SK-N-SH (cell line): ENCODE measurements around the gene PYGO2. TPM values are rescaled to one million over a fixed set of nuclear protein-coding genes. Genes with fewer than 3 reads are reported as not detected.
A peak's percentile ranks its signal among the peaks of the same experiment; 100 is the strongest.

Experiments
- CTCF ChIA-PET: fragments of 300-600, 350-600 bp; formaldehyde crosslinking; extraction: SDS; loops from one replicate; lab custom pipeline; 2021; lab: Yijun Ruan, JAX
- POLR2A ChIA-PET: fragments of 350-600 bp; sonication (Branson Sonifier 250); formaldehyde crosslinking; extraction: SDS; loops from one replicate; lab custom pipeline; 2020; ENCODE audit warnings: antibody characterized with exemption, inconsistent platforms; lab: Yijun Ruan, JAX
- DNase-seq: peaks from one replicate; pipeline ENCODE4 v3.0.0; 2012
- H2AFZ ChIP-seq: fragments of 200-600 bp; sonication (generic); 2 replicates; pipeline ENCODE4 v1.8.1; 2016; ENCODE audit warnings: antibody characterized with exemption, mild to moderate bottlenecking, low read depth
- H3F3A ChIP-seq: fragments of 200-600 bp; sonication (generic); replicated peaks from 2 replicates; pipeline ENCODE3; 2016; ENCODE audit warnings: antibody characterized with exemption, mild to moderate bottlenecking; ENCODE audit not compliant: insufficient read depth
- H3K27ac ChIP-seq, 2 experiments: fragments of 200-500 bp in 1 of 2; fragments of 200-600 bp in 1 of 2; sonication (Bioruptor generic) in 1 of 2; sonication (generic), shearing (Covaris generic) in 1 of 2; 2 replicates each; pipeline versions ENCODE4 v1.5.1 to v1.6.1; 2014 to 2016; ENCODE audit warnings: low read depth in 2 of 2, inconsistent platforms in 1 of 2, low read length in 1 of 2, mild to moderate bottlenecking in 1 of 2, mixed read lengths in 1 of 2
- H3K27me3 ChIP-seq: fragments of 200-600 bp; sonication (generic), shearing (Covaris generic); 2 replicates; pipeline ENCODE4 v1.6.1; 2016; ENCODE audit warnings: mixed run types; ENCODE audit not compliant: insufficient read depth
- H3K36me3 ChIP-seq, 2 experiments: fragments of 200-500 bp in 1 of 2; fragments of 200-600 bp in 1 of 2; sonication (Bioruptor generic) in 1 of 2; sonication (generic) in 1 of 2; replicated peaks in 1 of 2; 2 replicates each; pipeline versions ENCODE3 to v1.5.1; 2014 to 2016; ENCODE audit warnings: low read length in 1 of 2, mild to moderate bottlenecking in 1 of 2; ENCODE audit not compliant: insufficient read depth in 2 of 2, control insufficient read depth in 1 of 2
- H3K4me1 ChIP-seq, 2 experiments: fragments of 200-500 bp in 1 of 2; fragments of 200-600 bp in 1 of 2; sonication (Bioruptor generic) in 1 of 2; sonication (generic), shearing (Covaris generic) in 1 of 2; 2 replicates each; pipeline versions ENCODE4 v1.5.1 to v1.6.1; 2014 to 2016; ENCODE audit warnings: low read depth in 1 of 2, low read length in 1 of 2, mixed run types in 1 of 2; ENCODE audit not compliant: insufficient read depth in 2 of 2, control insufficient read depth in 1 of 2
- H3K4me2 ChIP-seq: fragments of 200-600 bp; sonication (generic), shearing (Covaris generic); 2 replicates; pipeline ENCODE4 v1.6.1; 2017; ENCODE audit warnings: mixed run types
- H3K4me3 ChIP-seq, 2 experiments: fragments of 200-500 bp in 1 of 2; fragments of 200-600 bp in 1 of 2; sonication (Bioruptor generic) in 1 of 2; sonication (generic), shearing (Covaris generic) in 1 of 2; 2 replicates each; pipeline versions ENCODE4 v1.5.1 to v1.8.1; 2014 to 2016; ENCODE audit warnings: low read depth in 2 of 2, inconsistent platforms in 1 of 2, low read length in 1 of 2, mild to moderate bottlenecking in 1 of 2, mixed read lengths in 1 of 2, moderate library complexity in 1 of 2
- H3K79me2 ChIP-seq: fragments of 200-600 bp; sonication (generic); 2 replicates; pipeline ENCODE4 v1.8.1; 2017; ENCODE audit warnings: mild to moderate bottlenecking; ENCODE audit not compliant: insufficient read depth
- H3K9ac ChIP-seq: fragments of 200-600 bp; sonication (generic); 2 replicates; pipeline ENCODE4 v1.6.1; 2017; ENCODE audit warnings: mixed run types
- H3K9me2 ChIP-seq: fragments of 200-600 bp; sonication (generic); 2 replicates; pipeline ENCODE4 v1.6.1; 2017; ENCODE audit warnings: mixed run types
- H3K9me3 ChIP-seq: fragments of 200-600 bp; sonication (generic); 2 replicates; pipeline ENCODE4 v1.6.1; 2017; ENCODE audit warnings: mixed run types, mild to moderate bottlenecking, moderate library complexity
- H4K20me1 ChIP-seq: fragments of 200-600 bp; sonication (generic); 2 replicates; pipeline ENCODE4 v1.6.1; 2017; ENCODE audit warnings: mild to moderate bottlenecking, mixed run types; ENCODE audit not compliant: insufficient read depth
- ELF1 ChIP-seq: IDR thresholded peaks from 2 replicates; pipeline ENCODE4 v1.4.0; 2012
- EZH2phosphoT487 ChIP-seq: fragments of 200-600 bp; sonication (generic); IDR thresholded peaks from 2 replicates; pipeline ENCODE4 v1.6.1; 2017; ENCODE audit warnings: low read depth, mixed run types, mild to moderate bottlenecking, antibody characterized with exemption, moderate library complexity, borderline replicate concordance
- FOXJ3 ChIP-seq: sonication (generic); formaldehyde crosslinking; IDR thresholded peaks from 2 replicates; pipeline ENCODE4 v1.5.1; 2020; ENCODE audit warnings: mild to moderate bottlenecking, missing genetic modification reagents
- GABPA ChIP-seq: IDR thresholded peaks from 2 replicates; pipeline ENCODE4 v1.4.0; 2012; ENCODE audit warnings: low read depth, mild to moderate bottlenecking
- IRF3 ChIP-seq: fragments of 150-350 bp; IDR thresholded peaks from 2 replicates; pipeline ENCODE4 v1.6.1; 2016; ENCODE audit warnings: mild to moderate bottlenecking, low read depth, low read length
- MAX ChIP-seq: IDR thresholded peaks from 2 replicates; pipeline ENCODE4 v1.4.0; 2012; ENCODE audit warnings: low read depth
- MEF2A ChIP-seq: IDR thresholded peaks from 2 replicates; pipeline ENCODE4 v1.4.0; 2012; ENCODE audit warnings: low read depth, borderline replicate concordance
- MXI1 ChIP-seq: IDR thresholded peaks from 2 replicates; pipeline ENCODE4 v1.6.1; 2012; ENCODE audit warnings: mild to moderate bottlenecking, low read depth, low read length, improper control_type of control experiment
- NFIC ChIP-seq: IDR thresholded peaks from 2 replicates; pipeline ENCODE4 v1.4.0; 2012; ENCODE audit warnings: borderline replicate concordance
- POLR2AphosphoS5 ChIP-seq: IDR thresholded peaks from 2 replicates; pipeline ENCODE4 v1.6.1; 2012; ENCODE audit warnings: low read depth, low read length
- RAD21 ChIP-seq: IDR thresholded peaks from 2 replicates; pipeline ENCODE4 v1.6.1; 2012; ENCODE audit warnings: mild to moderate bottlenecking, low read length
- REST ChIP-seq: IDR thresholded peaks from 2 replicates; pipeline ENCODE4 v1.6.1; 2012; ENCODE audit warnings: mild to moderate bottlenecking, low read depth, low read length, moderate library complexity
- SIN3A ChIP-seq: IDR thresholded peaks from 2 replicates; pipeline ENCODE4 v1.6.1; 2012; ENCODE audit warnings: low read depth, mild to moderate bottlenecking, low read length, moderate library complexity, borderline replicate concordance
- USF1 ChIP-seq: IDR thresholded peaks from 2 replicates; pipeline ENCODE4 v1.4.0; 2012; ENCODE audit warnings: low read depth, borderline replicate concordance
- ZBTB33 ChIP-seq: IDR thresholded peaks from 2 replicates; pipeline ENCODE4 v1.4.0; 2012; ENCODE audit warnings: low read depth, borderline replicate concordance
- WGBS: methylation state at CpG from one replicate; pipeline ENCODE4 v1.1.6; 2017; ENCODE audit warnings: low lambda C conversion rate; 5-methylcytosine and 5-hydroxymethylcytosine counted together
- polyA plus RNA-seq, 3 experiments: library from polyadenylated mRNA; depleted of rRNA; stranded (reverse); fragments of >200 nt; gene quantifications; 2 replicates each; pipeline ENCODE4 v1.2.3, GENCODE V29; 2012

PYGO2 gene
- polyA plus RNA-seq, 1 of the 3 experiments (the other 2 are of a cell fraction), result 23.3 TPM

GRCh38 chr1:154983776-154984466, 22.3 kb upstream of the PYGO2 start:
- peak overlapping the region; percentile 95 for H3K4me2 ChIP-seq
- H3F3A ChIP-seq, result peaks cover 13% of the 10 kb centered on the region
- peaks cover 4 to 24% of the 10 kb centered on the region in 2 experiments; a peak in 3 of 4 replicates for H3K4me1 ChIP-seq
- no peak for DNase-seq
- WGBS, result 8% methylated on average over 16 of the region's 17 CpGs
- no peaks in the 10 kb centered on the region for H4K20me1 ChIP-seq
- H3K79me2 ChIP-seq, result peaks cover 84% of the 10 kb centered on the region
- H2AFZ ChIP-seq, result peak overlapping the region; percentile 66; the same call in 1 of the 2 replicates
- ChIA-PET POLR2A (interaction anchor here (1.0 to 2.7 kb wide), 7 partner anchors 9 to 145 kb away, joined by 3 to 22 read pairs (median 5); partner anchors contain the start of genes LENEP, PYGO2 and SHC1), CTCF (interaction anchor here (1.3 to 37.5 kb wide), 8 partner anchors 10 to 67 kb away, joined by 3 to 640 read pairs (median 6); partner anchors contain the start of genes LENEP, PBXIP1, PYGO2 and ZBTB7B)
- peak overlapping the region; percentile 72 to 82 for H3K4me3 ChIP-seq
- no peaks in the 10 kb centered on the region for H3K9me2 ChIP-seq
- H3K36me3 ChIP-seq, result peaks cover 10 to 20% of the 10 kb centered on the region in 2 experiments
- H3K9ac ChIP-seq, result peak overlapping the region; percentile 78
- H3K27me3 ChIP-seq, result no peaks in the 10 kb centered on the region
- no peaks in the 10 kb centered on the region for H3K9me3 ChIP-seq
- TF ChIP-seq RAD21 (peak; percentile 16; the same call in 1 of the 2 replicates), MAX (no peak)
- peak overlapping the region; percentile 40 to 78; a peak in 3 of 4 replicates for H3K27ac ChIP-seq

- Histone ChIP-seq H3K9me2 (no peaks in the 10 kb centered on the region), H3K79me2 (peaks cover 87% of the 10 kb centered on the region), H3K9ac (peak within 1 kb of the TSS; percentile 78), H2AFZ (peak within 1 kb of the TSS; percentile 66), H3K27ac (peak within 1 kb of the TSS; percentile 40 to 78; a peak in 3 of 4 replicates), H3K4me3 (peak within 1 kb of the TSS; percentile 72 to 82), H4K20me1 (no peaks in the 10 kb centered on the region), H3K36me3 (peaks cover 11 to 13% of the 10 kb centered on the region in 2 experiments), H3K9me3 (no peaks in the 10 kb centered on the region), H3F3A (peaks cover 13% of the 10 kb centered on the region), H3K4me1 (peaks cover 4 to 17% of the 10 kb centered on the region in 2 experiments; a peak in 3 of 4 replicates), H3K4me2 (peak within 1 kb of the TSS; percentile 95), H3K27me3 (no peaks in the 10 kb centered on the region)
- WGBS, result under 1% methylated on average over 26 of the region's 26 CpGs
- ChIA-PET CTCF (interaction anchor here (0.6 to 37.5 kb wide), 10 partner anchors 9 to 105 kb away, joined by 3 to 640 read pairs (median 5); partner anchors contain the start of genes LENEP, PYGO2, SHC1 and ZBTB7B), POLR2A (interaction anchor here (1.0 to 2.7 kb wide), 6 partner anchors 10 to 146 kb away, joined by 3 to 22 read pairs (median 5); partner anchors contain the start of genes LENEP, PYGO2 and SHC1)
- peak; percentile 93 for DNase-seq
- TF ChIP-seq ZBTB33, result peak; percentile 86
- TF ChIP-seq RAD21, result 0 out of 2 replicates have a peak, but pooled peaks have one; percentile 1
- peak; percentile 90 for TF ChIP-seq SIN3A
- TF ChIP-seq GABPA, result peak; percentile 90
- no peak for TF ChIP-seq NFIC
- TF ChIP-seq ELF1, result peak; percentile 91
- TF ChIP-seq MEF2A, result no peak
- no peak for TF ChIP-seq EZH2phosphoT487
- peak; percentile 55; the same call in 1 of the 2 replicates for TF ChIP-seq REST
- TF ChIP-seq POLR2AphosphoS5, result peak; percentile 67
- TF ChIP-seq IRF3, result peak; percentile 98
- no peak for TF ChIP-seq FOXJ3 (CRISPR knock-in tag)
- peak; percentile 95 for TF ChIP-seq USF1
- TF ChIP-seq MXI1, result peak; percentile 96
Measured at GRCh38 chr1:154982897-154983648, 21.5 kb upstream of the PYGO2 start, which contains the start of gene FLAD1. Gene FLAD1, plus strand, starts transcription at chr1:154983344. Its CDS starts 351 bp downstream, at chr1:154983695.
